RPMI8226 (cell line): ENCODE results near the gene NFIA.
A peak's percentile ranks its signal among the peaks of the same experiment; 100 is the strongest.

Experiments
- DNase-seq: peaks from one replicate; pipeline ENCODE4 v3.0.0-alpha.2; 2015

Gene NFIA

GRCh38 chr1:61316493-61316892 lies 234.1 kb downstream of the NFIA start:
- DNase-seq = no peak

DNA sequence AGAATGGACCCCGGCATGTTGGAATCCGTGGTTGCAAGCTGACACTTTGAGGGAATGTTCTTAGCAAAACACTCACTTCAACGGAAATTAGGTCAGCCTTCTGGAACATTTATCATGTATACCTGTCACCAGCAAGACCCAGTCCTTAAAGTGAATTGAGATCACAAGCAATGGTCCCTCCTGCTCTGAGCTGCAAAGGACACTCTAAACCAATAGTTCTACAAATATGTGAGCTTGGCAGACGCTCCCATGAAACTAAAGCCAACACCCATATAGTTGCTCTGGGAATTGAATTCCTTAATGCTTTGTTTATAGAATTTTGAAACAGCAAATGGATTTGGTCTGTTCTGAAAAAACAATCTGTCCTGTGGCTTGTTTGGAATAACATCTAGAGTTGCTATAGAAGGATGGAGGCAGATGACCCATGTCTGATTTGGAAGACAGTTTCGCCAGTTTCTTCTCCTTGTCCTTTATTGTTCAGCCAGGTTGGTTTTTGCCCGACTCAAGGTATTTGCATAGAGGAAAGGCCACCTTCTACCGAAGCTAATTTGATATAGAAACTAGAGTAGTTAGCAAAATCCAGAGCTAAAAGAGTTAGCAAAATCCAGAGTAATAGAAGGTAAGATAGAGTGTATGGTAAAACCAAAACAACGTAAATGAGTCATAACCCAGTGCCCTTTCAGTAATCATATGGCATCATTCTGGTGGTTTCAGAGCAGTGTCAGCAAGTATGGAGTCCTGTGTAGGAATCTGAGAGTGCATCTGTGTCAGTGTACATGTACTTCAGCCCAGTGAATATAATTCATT lies 236.2 kb downstream of the NFIA start:
- peak; percentile 82 for DNase-seq

- no peak for DNase-seq
Observed at GRCh38 chr1:61320575-61320974, 238.2 kb downstream of the NFIA start.

DNA sequence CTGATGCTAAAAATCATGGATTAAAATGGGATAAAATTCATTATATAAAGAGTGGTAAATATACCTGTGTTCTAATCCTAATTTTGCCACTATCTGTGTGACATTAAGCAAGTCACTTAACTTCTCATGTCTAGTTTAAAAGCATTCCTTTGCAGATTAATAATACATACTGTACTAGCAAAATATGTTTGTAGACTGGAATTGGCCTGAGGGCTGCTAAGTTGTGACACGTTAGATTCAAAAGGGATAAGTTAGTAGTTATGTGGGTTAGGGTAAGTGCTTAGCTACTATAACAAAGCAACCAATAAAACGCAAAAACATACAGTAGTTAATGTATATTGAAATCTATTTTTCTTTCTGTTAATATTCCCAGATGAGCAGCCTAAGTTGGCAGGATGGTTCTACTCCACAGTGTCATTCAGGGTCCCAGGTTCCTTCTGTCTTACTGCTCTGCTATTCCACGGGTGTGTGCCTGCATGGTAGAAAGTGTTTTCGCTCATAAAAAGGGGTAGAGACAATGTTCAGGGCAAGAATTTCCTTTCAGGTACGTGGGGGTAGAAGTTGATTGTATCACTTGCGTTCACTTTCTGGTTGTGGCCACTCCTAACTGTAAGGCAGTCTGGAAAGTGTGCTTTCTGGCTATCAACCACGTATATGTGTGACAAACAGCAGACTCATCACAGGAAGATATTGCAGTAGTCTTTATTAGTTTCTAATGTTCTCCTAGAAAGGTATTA lies 239.8 kb downstream of the NFIA start:
- DNase-seq = no peak

DNA sequence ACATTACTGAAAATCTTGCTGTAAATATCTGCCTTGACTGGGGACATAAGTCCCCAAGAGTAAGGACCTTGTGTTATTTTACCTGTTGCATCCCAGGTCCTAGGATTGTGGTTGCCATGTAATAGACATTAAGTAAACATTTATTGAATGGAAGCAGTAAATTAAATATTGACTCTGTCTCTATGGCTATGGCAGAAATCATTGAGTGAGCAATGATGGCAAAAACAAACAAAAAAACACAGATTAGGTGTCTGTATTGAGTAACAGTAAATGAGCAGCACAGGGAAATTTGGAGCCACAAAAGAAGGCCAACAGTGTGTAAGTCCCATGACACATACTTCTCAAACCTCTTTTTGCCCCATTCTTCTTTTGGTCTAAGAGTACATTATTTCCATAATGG lies 240.4 kb downstream of the NFIA start:
- DNase-seq = no peak

- DNase-seq = no peak
Observed at GRCh38 chr1:61323681-61324328, 241.4 kb downstream of the NFIA start.

DNA sequence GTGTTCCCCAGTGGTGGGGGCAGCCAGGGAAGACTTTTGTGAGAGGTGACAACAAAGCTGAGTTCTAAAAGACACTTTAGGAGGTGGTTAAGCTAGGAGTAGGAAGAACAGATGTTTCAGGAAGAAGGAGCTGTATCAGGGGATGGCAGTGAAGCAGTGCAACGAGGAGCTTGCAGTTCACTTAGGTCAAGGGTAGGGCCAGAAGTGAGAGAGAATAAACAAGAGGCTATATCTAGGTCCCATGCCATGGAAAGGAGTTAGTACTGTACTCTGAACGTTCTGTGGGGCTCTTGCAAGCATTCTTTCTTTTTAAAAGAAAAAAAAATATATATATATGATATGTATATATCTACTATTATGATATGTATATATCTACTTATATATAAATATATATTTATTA lies 244.4 kb downstream of the NFIA start:
- no peak for DNase-seq

- no peak for DNase-seq
Observed at GRCh38 chr1:61327436-61327835, 245.1 kb downstream of the NFIA start.

GRCh38 chr1:61329556-61329955 lies 247.2 kb downstream of the NFIA start:
- DNase-seq = no peak

DNA sequence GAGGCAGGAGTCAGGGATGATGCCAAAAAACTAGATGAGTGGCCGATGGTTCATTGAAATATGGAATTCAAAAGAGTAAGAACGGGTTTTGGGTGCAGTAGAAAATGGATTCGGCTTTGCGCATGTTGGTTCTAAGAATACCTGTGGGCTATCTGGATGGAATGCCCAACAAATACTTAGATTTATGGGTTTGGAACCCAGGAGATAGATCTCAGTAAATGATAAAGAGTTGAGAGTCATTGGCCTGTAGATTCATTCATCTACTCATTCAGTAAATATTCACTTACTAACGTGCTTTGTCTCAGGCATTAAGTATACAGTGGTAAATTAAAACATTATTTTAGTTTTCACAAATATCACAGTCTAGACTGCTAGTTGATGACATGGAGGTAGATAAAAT lies 247.7 kb downstream of the NFIA start:
- no peak for DNase-seq

- no peak for DNase-seq
Observed at GRCh38 chr1:61330571-61330970, 248.2 kb downstream of the NFIA start.

- no peak for DNase-seq
Observed at GRCh38 chr1:61332196-61332753, 249.9 kb downstream of the NFIA start.

DNA sequence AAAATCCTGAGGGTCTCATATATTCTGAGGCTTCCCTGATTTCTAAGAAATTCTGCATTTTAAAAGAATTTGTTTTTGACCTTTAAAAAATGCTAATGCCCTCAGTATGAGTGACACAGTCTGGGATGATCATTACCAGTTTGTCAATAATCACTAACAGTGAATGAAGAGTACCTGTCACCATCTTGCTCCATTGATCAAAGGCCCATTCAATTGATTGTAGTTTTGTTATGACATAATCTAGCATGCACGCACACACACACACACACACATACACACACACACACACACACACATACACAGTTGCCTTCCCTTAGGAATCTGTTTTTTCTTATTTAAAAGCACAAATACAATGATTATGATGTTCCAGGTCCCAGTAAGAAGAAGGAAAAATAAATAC lies 250.4 kb downstream of the NFIA start:
- DNase-seq = no peak

GRCh38 chr1:61334718-61335589 lies 252.6 kb downstream of the NFIA start:
- no peak for DNase-seq

DNA sequence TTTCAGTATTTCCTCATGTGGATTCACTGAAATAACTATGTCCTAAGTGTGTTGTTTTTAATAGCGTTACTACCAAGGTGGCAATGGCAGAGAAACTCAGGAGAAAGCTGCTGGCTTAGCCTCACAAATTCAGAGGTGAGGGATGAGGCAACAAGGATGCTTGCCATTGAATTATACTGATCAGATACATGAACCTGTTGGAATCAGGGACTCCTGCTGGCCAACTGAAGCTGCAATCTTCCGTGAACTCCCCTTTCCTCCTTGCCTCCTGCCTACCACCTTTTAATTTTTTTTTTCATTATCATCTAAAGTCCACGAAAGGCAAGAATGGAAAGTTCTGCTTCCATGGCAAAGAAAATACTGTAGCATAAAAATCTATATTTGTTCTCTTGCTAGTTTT lies 254.7 kb downstream of the NFIA start:
- DNase-seq = no peak

DNA sequence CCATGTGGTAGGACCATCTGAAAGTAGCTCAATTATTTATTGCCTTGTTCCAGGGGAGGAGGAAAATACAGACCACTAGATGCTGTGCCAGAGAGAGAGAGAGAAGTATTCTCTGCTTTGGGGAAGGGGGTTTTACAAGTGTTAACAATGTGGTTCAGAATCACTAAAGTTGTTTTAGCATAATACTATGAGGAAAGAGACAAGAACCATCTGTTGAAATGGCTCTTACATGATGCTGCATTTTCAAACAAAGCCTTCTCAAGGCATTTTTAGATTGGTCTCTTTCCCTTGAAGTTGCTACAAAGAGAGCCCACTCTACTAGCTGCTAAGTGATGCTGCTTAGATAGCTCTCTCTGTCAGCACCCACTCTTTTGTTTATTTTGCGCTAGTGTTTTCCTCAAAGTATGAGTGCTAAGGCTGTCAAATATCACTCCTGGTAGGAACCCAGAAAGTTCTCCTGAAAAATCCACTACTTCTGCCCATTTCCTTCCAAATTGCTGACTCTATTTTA lies 255.1 kb downstream of the NFIA start:
- no peak for DNase-seq

- no peak for DNase-seq
Observed at GRCh38 chr1:61337981-61338848, 255.9 kb downstream of the NFIA start.

DNA sequence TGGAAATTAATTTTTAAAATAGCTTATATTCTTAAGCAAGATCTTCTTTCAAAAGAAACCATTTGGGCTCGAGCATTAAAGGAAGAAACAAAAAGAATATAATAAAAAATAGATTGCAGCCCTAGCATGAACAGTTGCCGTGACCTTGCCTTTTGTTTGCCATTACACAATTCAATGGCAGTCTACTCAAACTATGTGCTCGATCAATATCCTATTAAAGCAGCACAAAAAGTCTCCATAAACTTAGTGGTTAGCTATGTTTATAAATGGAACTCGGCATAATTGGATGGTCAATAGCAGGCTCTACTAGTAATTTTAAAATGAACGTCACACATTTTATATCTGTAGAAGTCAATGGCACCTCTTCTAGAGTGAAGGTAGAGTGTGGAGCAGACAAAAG lies 256.5 kb downstream of the NFIA start:
- DNase-seq = no peak

DNA sequence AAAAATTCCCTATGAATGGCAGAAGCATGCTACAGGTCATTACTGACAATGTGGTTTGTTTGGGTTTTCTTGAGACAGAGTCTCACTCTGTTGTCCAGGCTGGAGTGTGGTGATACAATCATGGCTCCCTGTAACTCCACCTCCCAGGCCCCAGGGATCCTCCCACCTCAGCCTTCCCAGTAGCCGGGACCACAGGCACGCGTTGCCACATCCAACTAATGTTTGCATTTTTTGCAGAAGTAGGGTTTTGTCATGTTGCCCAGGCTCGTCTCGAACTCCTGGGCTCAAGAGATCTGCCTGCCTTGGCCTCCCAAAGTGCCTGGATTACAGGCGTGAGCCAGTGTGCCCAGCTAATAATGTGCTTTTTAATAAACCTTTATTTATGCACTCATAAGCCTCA lies 259.1 kb downstream of the NFIA start:
- DNase-seq = no peak

- DNase-seq = no peak
Observed at GRCh38 chr1:61343734-61344420, 261.5 kb downstream of the NFIA start.

DNA sequence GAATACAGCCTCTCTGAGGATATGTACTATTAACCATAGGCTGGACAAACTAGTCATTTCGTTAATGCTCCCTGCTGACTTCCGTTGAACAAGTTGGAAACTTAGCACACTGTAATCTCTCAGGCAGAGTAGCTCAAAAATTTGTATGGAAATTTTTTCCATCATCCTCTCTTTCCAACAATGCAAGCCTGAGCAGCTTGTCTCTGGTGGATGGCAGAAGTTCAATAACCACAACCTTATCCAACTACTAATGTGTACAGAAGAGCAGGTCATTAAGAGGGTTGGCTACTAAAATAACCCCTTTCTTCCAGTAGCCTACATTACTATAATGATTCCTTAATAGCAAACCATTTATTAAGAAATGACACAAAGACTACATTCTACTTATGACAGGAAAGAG lies 262.3 kb downstream of the NFIA start:
- DNase-seq = no peak
